HepG2 (cell line): Measurements from ENCODE around the gene FLYWCH1. TPM values are rescaled to one million over a fixed set of nuclear protein-coding genes. Genes with fewer than 3 reads are reported as not detected.

Experiments used
- GABPA ChIP-seq, 2 experiments: IDR thresholded peaks; 2 replicates each; pipeline ENCODE4 v1.6.1; 2011 to 2016; ENCODE audit warnings: low read depth in 2 of 2, low read length in 1 of 2, missing biosample characterization in 1 of 2, missing genetic modification characterization in 1 of 2
- MTF2 ChIP-seq: sonication (generic); formaldehyde crosslinking; IDR thresholded peaks from 2 replicates; pipeline ENCODE4 v1.5.0; 2020; ENCODE audit warnings: missing genetic modification reagents, borderline replicate concordance
- PAF1 ChIP-seq: IDR thresholded peaks from 2 replicates; pipeline ENCODE4 v1.6.1; 2016; ENCODE audit warnings: missing genetic modification reagents, missing compliant biosample characterization
- SETDB1 ChIP-seq: sonication (generic); formaldehyde crosslinking; IDR thresholded peaks from 2 replicates; pipeline ENCODE4 v1.5.1; 2020; ENCODE audit warnings: missing genetic modification reagents, mild to moderate bottlenecking, borderline replicate concordance
- SRSF9 ChIP-seq: fragments of 200-400 bp; formaldehyde crosslinking; IDR thresholded peaks from 2 replicates; pipeline ENCODE4 v1.6.1; 2018; ENCODE audit warnings: borderline replicate concordance, mild to moderate bottlenecking, low read depth, low read length; ENCODE audit not compliant: insufficient read depth, poor library complexity, severe bottlenecking
- XBP1 ChIP-seq: sonication (generic); formaldehyde crosslinking; IDR thresholded peaks from 2 replicates; pipeline ENCODE4 v1.5.0; 2020; ENCODE audit warnings: missing genetic modification reagents
- ZNF431 ChIP-seq: sonication (generic); formaldehyde crosslinking; IDR thresholded peaks from 2 replicates; pipeline ENCODE4 v1.9.0; 2022; ENCODE audit warnings: missing genetic modification reagents, low read depth, mild to moderate bottlenecking, borderline replicate concordance
- ZNF546 ChIP-seq: sonication (generic); formaldehyde crosslinking; conservative IDR thresholded peaks from 2 replicates; pipeline ENCODE4 v1.8.1; 2023; ENCODE audit warnings: mild to moderate bottlenecking, missing genetic modification reagents
- ZNF781 ChIP-seq: sonication (generic); formaldehyde crosslinking; IDR thresholded peaks from 2 replicates; pipeline ENCODE4 v1.5.1; 2020; ENCODE audit warnings: borderline replicate concordance, mild to moderate bottlenecking, missing genetic modification reagents; ENCODE audit errors: not compliant biosample characterization
- polyA plus RNA-seq, 8 experiments: library from polyadenylated mRNA; depleted of rRNA in 3 of 8; stranded (reverse) in 7 of 8; unstranded in 1 of 8; fragments of >200 nt; fragmentation: Illumina TruSeq in 4 of 8; extraction: Trizol in 4 of 8; gene quantifications; 2 replicates each; pipeline versions ENCODE4 v1.2.1 to v1.2.3, GENCODE V29; 2011 to 2016; ENCODE audit warnings: low read depth in 4 of 8, missing spikeins in 1 of 8, mixed read lengths in 1 of 8; ENCODE audit not compliant: insufficient read depth in 1 of 8
- total RNA-seq, 5 experiments: library from RNA; depleted of rRNA; stranded (reverse); fragments of >200 nt; fragmentation: Illumina TruSeq; extraction: Trizol; gene quantifications; 2 replicates each; pipeline ENCODE4 v1.2.3, GENCODE V29; 2016; ENCODE audit warnings: low read depth in 1 of 5
- TF ChIP-seq, protein P1 (sequence below): sonication (generic); formaldehyde crosslinking; IDR thresholded peaks from 2 replicates; pipeline ENCODE4 v1.4.0; 2020; ENCODE audit warnings: mild to moderate bottlenecking, missing genetic modification reagents
- TF ChIP-seq, protein P2 (sequence below): sonication (generic); formaldehyde crosslinking; IDR thresholded peaks from 2 replicates; pipeline ENCODE4 v1.5.0; 2020; ENCODE audit warnings: missing genetic modification reagents
- TF ChIP-seq, protein P3 (sequence below): sonication (generic); formaldehyde crosslinking; IDR thresholded peaks from 2 replicates; pipeline ENCODE4 v1.4.0; 2020; ENCODE audit warnings: missing genetic modification reagents, low read depth, mild to moderate bottlenecking, borderline replicate concordance
- TF ChIP-seq, protein P4 (sequence below): sonication (generic); formaldehyde crosslinking; IDR thresholded peaks from 2 replicates; pipeline ENCODE4 v1.5.1; 2020; ENCODE audit warnings: missing genetic modification reagents, mild to moderate bottlenecking, borderline replicate concordance
- TF ChIP-seq, protein P5 (sequence below): IDR thresholded peaks from 2 replicates; pipeline ENCODE4 v1.4.0; 2020; ENCODE audit warnings: mild to moderate bottlenecking, missing genetic modification reagents
- TF ChIP-seq, protein P6 (sequence below): sonication (generic); formaldehyde crosslinking; IDR thresholded peaks from 2 replicates; pipeline ENCODE4 v1.5.0; 2020; ENCODE audit warnings: missing genetic modification reagents, mild to moderate bottlenecking, borderline replicate concordance

The FLYWCH1 gene
- total and polyA plus RNA-seq, 2 of the 13 experiments (the other 11 are each of a cell fraction or from before 2014, with no cell fraction given): 7.3 to 12.4 TPM

DNA sequence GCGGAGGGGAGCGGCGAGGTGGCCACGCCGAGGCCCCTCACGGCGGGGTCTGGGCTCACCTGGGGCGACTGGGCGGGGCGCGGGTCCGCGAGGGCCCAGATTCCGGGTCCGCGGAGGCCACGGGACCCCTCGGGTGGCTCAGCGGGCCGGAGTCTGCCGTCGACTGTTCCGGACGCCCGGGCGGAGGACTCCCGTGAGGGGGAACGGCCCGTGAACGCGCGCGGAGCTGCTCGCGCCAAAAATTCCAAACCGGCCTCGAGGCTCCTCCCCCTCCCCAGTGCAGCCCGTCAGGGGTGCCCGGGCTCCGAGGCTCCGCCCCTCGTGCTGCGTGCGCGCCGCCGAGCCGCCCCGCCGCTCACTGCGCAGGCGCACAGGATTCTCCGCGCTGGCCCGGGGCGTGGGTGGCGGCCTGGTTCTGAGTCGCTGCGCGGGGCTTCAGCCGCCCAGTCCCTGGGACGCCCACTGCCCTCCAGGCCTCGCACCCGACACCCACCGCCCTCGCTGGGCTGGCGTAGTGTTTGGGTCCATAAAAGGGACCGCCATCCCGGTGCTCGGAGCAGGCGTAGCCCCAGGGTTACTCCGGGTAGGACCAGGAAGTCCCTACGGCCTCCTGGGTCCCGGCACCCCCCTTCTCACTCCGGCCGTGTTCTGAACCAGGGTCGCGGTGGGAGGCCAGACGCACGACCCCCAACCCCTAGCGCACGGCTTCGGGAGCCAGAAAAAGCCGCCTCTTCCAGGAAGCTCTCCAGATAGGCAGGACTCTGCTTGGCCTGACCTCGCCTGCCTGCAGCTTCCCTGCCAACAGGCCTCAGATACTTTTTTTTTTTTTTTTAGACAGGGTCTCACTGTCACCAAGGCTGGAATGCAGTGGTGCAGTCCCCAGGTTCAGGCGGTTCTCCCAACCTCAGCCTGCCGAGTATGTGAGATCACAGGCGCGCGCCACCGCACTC is 68.8 kb downstream of the FLYWCH1 start, which contains the start of gene PKMYT1 (continued):
- TF ChIP-seq MTF2 (CRISPR knock-in tag): no peak
- no peak for TF ChIP-seq XBP1 (CRISPR knock-in tag)
- no peak for TF ChIP-seq ZNF781
- TF ChIP-seq SETDB1 (CRISPR knock-in tag): no peak
- peak; percentile 21; the same call in 1 of the 2 replicates for TF ChIP-seq ZNF431 (CRISPR knock-in tag)
- TF ChIP-seq, protein P1, sequence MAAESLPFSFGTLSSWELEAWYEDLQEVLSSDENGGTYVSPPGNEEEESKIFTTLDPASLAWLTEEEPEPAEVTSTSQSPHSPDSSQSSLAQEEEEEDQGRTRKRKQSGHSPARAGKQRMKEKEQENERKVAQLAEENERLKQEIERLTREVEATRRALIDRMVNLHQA: no peak
- TF ChIP-seq, protein P2, sequence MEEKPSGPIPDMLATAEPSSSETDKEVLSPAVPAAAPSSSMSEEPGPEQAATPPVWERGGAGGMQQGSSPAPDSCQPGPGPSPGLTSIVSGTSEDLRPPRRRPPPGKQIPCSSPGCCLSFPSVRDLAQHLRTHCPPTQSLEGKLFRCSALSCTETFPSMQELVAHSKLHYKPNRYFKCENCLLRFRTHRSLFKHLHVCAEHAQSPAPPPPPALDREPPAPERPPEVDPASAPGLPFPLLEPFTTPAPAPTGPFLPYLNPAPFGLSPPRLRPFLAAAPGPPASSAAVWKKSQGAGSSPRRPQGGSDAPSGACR (CRISPR knock-in tag): no peak; the same call in 1 of the 2 replicates
- no peak for TF ChIP-seq GABPA (IDR thresholded peaks at IDR 0.05; ENCODE audit: low read depth, low read length)
- no peak for TF ChIP-seq GABPA (CRISPR knock-in tag; IDR thresholded peaks at IDR 0.05; ENCODE audit: low read depth)
- TF ChIP-seq, protein P3, sequence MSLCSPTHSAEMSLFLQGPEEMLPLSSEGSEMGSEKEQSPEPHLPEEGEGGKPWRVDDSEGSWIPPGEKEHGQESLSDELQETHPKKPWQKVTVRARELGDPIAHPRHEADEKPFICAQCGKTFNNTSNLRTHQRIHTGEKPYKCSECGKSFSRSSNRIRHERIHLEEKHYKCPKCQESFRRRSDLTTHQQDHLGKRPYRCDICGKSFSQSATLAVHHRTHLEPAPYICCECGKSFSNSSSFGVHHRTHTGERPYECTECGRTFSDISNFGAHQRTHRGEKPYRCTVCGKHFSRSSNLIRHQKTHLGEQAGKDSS (CRISPR knock-in tag): no peak; the same call in 1 of the 2 replicates
- TF ChIP-seq, protein P4, sequence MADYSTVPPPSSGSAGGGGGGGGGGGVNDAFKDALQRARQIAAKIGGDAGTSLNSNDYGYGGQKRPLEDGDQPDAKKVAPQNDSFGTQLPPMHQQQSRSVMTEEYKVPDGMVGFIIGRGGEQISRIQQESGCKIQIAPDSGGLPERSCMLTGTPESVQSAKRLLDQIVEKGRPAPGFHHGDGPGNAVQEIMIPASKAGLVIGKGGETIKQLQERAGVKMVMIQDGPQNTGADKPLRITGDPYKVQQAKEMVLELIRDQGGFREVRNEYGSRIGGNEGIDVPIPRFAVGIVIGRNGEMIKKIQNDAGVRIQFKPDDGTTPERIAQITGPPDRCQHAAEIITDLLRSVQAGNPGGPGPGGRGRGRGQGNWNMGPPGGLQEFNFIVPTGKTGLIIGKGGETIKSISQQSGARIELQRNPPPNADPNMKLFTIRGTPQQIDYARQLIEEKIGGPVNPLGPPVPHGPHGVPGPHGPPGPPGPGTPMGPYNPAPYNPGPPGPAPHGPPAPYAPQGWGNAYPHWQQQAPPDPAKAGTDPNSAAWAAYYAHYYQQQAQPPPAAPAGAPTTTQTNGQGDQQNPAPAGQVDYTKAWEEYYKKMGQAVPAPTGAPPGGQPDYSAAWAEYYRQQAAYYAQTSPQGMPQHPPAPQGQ (CRISPR knock-in tag): no peak
- TF ChIP-seq PAF1: no peak
- 0 out of 2 replicates have a peak, but pooled peaks have one; percentile 29 for TF ChIP-seq ZNF546 (CRISPR knock-in tag)
- TF ChIP-seq, protein P5, sequence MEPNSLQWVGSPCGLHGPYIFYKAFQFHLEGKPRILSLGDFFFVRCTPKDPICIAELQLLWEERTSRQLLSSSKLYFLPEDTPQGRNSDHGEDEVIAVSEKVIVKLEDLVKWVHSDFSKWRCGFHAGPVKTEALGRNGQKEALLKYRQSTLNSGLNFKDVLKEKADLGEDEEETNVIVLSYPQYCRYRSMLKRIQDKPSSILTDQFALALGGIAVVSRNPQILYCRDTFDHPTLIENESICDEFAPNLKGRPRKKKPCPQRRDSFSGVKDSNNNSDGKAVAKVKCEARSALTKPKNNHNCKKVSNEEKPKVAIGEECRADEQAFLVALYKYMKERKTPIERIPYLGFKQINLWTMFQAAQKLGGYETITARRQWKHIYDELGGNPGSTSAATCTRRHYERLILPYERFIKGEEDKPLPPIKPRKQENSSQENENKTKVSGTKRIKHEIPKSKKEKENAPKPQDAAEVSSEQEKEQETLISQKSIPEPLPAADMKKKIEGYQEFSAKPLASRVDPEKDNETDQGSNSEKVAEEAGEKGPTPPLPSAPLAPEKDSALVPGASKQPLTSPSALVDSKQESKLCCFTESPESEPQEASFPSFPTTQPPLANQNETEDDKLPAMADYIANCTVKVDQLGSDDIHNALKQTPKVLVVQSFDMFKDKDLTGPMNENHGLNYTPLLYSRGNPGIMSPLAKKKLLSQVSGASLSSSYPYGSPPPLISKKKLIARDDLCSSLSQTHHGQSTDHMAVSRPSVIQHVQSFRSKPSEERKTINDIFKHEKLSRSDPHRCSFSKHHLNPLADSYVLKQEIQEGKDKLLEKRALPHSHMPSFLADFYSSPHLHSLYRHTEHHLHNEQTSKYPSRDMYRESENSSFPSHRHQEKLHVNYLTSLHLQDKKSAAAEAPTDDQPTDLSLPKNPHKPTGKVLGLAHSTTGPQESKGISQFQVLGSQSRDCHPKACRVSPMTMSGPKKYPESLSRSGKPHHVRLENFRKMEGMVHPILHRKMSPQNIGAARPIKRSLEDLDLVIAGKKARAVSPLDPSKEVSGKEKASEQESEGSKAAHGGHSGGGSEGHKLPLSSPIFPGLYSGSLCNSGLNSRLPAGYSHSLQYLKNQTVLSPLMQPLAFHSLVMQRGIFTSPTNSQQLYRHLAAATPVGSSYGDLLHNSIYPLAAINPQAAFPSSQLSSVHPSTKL (CRISPR knock-in tag): 0 out of 2 replicates have a peak, but pooled peaks have one; percentile 10
- TF ChIP-seq, protein P6, sequence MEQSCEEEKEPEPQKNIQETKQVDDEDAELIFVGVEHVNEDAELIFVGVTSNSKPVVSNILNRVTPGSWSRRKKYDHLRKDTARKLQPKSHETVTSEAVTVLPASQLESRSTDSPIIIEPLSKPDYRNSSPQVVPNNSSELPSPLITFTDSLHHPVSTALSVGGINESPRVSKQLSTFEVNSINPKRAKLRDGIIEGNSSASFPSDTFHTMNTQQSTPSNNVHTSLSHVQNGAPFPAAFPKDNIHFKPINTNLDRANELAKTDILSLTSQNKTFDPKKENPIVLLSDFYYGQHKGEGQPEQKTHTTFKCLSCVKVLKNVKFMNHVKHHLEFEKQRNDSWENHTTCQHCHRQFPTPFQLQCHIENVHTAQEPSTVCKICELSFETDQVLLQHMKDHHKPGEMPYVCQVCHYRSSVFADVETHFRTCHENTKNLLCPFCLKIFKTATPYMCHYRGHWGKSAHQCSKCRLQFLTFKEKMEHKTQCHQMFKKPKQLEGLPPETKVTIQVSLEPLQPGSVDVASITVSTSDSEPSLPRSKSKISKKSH (CRISPR knock-in tag): no peak
- no peak for TF ChIP-seq SRSF9
